ENCODE data around the gene PALLD.

DNA sequence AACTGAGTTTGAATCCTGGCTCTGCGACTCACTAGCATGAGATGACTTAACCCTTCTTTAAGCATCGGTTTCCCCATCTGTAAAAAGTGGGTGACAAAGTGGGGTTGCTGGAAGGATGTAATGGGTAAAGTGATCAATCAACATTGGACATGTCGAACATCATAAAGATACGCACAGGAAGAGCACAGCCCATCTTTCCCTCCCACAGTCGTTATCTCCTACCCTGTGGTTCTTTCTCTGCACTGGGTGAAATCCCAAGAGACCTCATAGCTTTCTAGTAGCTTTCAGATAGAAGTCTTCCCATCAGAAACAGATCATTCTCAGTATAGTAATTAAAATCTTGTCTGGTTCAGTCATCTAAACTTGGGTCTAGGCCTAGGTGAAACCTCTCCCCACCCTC is 296.7 kb downstream of the PALLD start:
- TF ChIP-seq, protein P1, sequence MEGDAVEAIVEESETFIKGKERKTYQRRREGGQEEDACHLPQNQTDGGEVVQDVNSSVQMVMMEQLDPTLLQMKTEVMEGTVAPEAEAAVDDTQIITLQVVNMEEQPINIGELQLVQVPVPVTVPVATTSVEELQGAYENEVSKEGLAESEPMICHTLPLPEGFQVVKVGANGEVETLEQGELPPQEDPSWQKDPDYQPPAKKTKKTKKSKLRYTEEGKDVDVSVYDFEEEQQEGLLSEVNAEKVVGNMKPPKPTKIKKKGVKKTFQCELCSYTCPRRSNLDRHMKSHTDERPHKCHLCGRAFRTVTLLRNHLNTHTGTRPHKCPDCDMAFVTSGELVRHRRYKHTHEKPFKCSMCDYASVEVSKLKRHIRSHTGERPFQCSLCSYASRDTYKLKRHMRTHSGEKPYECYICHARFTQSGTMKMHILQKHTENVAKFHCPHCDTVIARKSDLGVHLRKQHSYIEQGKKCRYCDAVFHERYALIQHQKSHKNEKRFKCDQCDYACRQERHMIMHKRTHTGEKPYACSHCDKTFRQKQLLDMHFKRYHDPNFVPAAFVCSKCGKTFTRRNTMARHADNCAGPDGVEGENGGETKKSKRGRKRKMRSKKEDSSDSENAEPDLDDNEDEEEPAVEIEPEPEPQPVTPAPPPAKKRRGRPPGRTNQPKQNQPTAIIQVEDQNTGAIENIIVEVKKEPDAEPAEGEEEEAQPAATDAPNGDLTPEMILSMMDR (IDR thresholded peaks at IDR 0.05): no peak
- no peak for TF ChIP-seq POLR2A (IDR thresholded peaks at IDR 0.05)
